Retinal pigment epithelial cell (primary cell): ENCODE measurements around the gene TMEM200A.

ENCODE experiments used
- DNase-seq: peaks from one replicate; pipeline ENCODE4 v3.0.0-alpha.2; 2010; ENCODE audit warnings: low read depth
- H3K4me3 ChIP-seq: 2 replicates; pipeline ENCODE4 v1.5.1; 2011; ENCODE audit warnings: mild to moderate bottlenecking, low read length, control low read depth, moderate library complexity
- CTCF ChIP-seq: conservative IDR thresholded peaks from 2 replicates; pipeline ENCODE4 v1.5.1; 2011; ENCODE audit warnings: low read depth, low read length, control low read depth, inconsistent platforms

TMEM200A gene

GRCh38 chr6:130377371-130377770, 11.6 kb downstream of the TMEM200A start:
- TF ChIP-seq CTCF: no peak
- no peak overlapping the region for H3K4me3 ChIP-seq
- DNase-seq: no peak

DNA sequence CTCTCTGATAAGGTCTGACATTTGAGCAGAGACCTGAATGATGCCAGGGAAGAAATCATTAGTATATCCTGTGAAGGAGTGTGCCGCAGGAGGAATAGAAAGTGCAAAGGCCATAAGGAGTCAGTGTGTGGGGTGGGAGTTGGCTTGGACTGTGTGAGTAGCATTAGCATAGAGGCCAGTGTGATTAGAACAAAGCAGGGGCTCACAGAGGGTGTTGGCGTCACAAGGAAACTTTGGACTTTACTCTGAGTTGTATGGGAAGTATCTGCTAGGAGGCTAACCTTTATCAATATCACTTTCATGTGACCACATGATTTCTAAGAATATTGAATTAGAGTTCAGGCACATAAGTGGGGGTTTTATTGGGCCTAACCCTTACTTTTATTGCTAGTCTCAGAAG, 12.1 kb downstream of the TMEM200A start:
- TF ChIP-seq CTCF: no peak
- no peak for DNase-seq
- H3K4me3 ChIP-seq: no peak overlapping the region

- no peak overlapping the region for H3K4me3 ChIP-seq
- TF ChIP-seq CTCF: no peak
- no peak for DNase-seq
Measured at GRCh38 chr6:130379223-130379622, 13.4 kb downstream of the TMEM200A start.

- DNase-seq: no peak
Measured at GRCh38 chr6:130381012-130381411, 15.2 kb downstream of the TMEM200A start.

DNA sequence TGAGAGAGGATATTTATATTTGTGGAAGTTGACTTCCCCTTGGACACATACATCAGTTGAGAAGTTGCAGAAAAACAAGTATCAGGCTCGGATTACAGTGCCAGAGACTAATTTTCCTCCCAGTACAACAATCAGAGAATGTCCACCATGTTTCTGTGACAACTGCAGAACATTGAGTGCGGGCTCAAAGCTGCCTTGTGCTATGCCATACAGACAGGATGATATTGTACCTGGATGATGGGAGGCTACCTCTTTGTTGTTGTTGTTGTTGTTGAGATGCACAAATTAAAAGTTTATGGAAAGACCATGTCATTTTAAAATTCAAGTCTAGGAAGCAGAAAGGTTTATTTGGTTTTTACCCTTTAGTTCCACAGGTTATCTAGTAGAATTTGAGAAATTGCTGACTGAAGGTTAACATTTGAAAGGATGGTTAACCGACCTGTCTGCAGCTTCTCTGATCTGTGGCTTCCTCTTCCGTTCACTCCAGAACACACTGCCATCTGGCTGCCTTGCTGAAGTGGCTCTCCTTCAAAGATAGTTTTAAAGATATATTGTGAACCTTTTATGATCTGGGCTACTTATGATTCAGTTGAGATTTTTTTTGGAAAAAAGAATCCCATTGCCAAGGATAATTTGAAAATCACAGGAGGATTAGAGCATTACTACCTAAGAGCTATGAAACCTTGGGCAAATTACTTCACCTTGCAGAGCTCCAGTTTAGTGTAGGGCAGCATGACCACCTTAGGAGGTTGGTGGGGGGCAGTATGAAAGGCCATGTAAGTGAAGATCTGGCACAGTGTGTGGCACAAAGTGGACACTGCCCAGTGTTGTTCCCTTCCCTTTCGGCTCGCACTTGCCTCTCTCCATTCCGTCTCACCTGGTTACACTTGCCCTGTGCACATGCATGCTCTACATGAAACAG, 15.9 kb downstream of the TMEM200A start:
- no peak overlapping the region for H3K4me3 ChIP-seq
- DNase-seq: no peak
- no peak for TF ChIP-seq CTCF

More at GRCh38 chr6:130381012-130381411, 15.2 kb downstream of the TMEM200A start:
- H3K4me3 ChIP-seq: no peak overlapping the region
- TF ChIP-seq CTCF: no peak

DNA sequence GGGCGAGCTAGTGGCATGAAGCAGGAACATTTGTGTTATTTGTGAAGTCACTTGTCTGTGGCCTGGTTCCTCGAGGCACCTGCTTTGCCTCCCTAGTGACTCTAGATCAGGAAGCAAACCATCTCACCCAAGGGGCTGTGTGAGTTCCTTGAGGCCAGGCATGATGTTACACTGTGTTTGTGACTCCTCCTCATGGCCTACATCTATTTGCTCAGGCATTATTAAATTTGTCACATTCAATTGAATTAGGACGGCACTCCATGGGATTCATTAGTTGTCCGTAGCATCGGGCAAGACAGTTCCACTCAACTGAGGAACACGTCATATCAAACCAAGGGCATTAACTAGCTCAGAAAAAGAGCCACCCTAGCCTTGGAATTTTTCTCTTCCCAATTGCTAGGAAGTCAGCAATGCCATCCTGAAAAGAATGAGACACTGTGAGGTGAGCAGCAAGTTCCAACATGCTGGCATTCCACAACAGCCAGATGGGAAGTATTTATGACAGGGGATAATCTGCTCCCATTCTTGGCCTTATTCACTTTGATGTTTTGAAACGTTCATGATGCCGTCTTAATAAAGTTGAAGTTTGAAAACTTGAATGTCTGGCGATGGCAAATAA, 17.2 kb downstream of the TMEM200A start:
- no peak overlapping the region for H3K4me3 ChIP-seq
- no peak for TF ChIP-seq CTCF
- DNase-seq: no peak
